Measurements from ENCODE around the gene SIGLEC8. TPM values are rescaled to one million over a fixed set of nuclear protein-coding genes. Genes with fewer than 3 reads are reported as not detected.
A peak's percentile ranks its signal among the peaks of the same experiment; 100 is the strongest.

The SIGLEC8 gene
- total and polyA plus RNA-seq, 9 of the 15 experiments (the other 6 are each of a cell fraction or from before 2014, with no cell fraction given): 0.04 to 0.65 (median 0.39) TPM

DNA sequence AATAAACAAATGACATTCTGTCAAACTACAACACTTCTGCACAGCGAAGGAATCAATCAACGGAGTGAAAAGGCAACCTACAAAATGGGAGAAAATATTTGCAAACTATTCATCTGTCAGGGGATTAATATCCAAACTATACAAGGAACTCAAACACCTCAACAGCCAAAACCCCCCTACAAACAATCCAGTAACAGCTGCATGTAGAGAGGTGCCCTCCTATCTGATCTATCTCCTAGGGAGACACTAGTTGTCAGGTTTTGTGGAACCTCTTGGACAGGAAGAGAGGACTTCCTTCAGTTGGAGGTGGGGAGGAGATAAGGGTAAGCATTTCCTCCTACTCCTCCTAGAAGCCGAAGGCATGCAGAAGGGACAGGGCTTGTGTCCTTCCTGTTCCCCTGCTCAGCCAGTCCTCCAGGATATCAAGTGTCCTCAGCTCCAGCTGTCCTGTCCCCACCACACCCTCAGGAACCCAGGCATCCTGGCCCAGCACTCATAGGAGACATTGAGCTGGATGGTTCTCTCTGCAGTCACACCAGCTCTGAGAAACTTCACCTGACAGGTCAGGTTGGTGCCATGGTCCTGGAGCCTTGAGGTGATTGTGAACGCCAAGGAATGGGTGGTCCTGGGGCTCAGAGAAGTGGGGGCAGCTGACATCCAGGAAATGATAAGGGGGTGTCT, 9.8 kb upstream of the SIGLEC8 start (continued):
- TF ChIP-seq SLC30A9 (CRISPR knock-in tag; IDR thresholded peaks at IDR 0.05) (no peak), EHMT2 (IDR thresholded peaks at IDR 0.05) (peak; percentile 68; the same call in 1 of the 2 replicates), HOXB6 (CRISPR knock-in tag; IDR thresholded peaks at IDR 0.05; ENCODE audit: borderline replicate concordance) (0 out of 2 replicates have a peak, but pooled peaks have one; percentile 36), HCFC1 (IDR thresholded peaks at IDR 0.05; ENCODE audit: low read depth, low read length) (peak; percentile 35), CBX5 (IDR thresholded peaks at IDR 0.05; ENCODE audit: borderline replicate concordance, low read depth) (no peak), NFE2 (IDR thresholded peaks at IDR 0.05; ENCODE audit: low read depth) (peak; percentile 24; the same call in 1 of the 2 replicates), ZNF124 (CRISPR knock-in tag; IDR thresholded peaks at IDR 0.05) (no peak), POU5F1 (IDR thresholded peaks at IDR 0.05; ENCODE audit: borderline replicate concordance, low read depth, low read length, partially characterized antibody) (no peak), ZNF146 (CRISPR knock-in tag; IDR thresholded peaks at IDR 0.05; ENCODE audit: unreplicated experiment) (no peak), ARID2 (IDR thresholded peaks at IDR 0.05) (0 out of 2 replicates have a peak, but pooled peaks have one; percentile 43), MTA3 (IDR thresholded peaks at IDR 0.05; ENCODE audit: borderline replicate concordance) (peak; percentile 87)
- TF ChIP-seq, protein P1, sequence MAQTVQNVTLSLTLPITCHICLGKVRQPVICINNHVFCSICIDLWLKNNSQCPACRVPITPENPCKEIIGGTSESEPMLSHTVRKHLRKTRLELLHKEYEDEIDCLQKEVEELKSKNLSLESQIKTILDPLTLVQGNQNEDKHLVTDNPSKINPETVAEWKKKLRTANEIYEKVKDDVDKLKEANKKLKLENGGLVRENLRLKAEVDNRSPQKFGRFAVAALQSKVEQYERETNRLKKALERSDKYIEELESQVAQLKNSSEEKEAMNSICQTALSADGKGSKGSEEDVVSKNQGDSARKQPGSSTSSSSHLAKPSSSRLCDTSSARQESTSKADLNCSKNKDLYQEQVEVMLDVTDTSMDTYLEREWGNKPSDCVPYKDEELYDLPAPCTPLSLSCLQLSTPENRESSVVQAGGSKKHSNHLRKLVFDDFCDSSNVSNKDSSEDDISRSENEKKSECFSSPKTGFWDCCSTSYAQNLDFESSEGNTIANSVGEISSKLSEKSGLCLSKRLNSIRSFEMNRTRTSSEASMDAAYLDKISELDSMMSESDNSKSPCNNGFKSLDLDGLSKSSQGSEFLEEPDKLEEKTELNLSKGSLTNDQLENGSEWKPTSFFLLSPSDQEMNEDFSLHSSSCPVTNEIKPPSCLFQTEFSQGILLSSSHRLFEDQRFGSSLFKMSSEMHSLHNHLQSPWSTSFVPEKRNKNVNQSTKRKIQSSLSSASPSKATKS (CRISPR knock-in tag; IDR thresholded peaks at IDR 0.05): no peak
- TF ChIP-seq, protein P2, sequence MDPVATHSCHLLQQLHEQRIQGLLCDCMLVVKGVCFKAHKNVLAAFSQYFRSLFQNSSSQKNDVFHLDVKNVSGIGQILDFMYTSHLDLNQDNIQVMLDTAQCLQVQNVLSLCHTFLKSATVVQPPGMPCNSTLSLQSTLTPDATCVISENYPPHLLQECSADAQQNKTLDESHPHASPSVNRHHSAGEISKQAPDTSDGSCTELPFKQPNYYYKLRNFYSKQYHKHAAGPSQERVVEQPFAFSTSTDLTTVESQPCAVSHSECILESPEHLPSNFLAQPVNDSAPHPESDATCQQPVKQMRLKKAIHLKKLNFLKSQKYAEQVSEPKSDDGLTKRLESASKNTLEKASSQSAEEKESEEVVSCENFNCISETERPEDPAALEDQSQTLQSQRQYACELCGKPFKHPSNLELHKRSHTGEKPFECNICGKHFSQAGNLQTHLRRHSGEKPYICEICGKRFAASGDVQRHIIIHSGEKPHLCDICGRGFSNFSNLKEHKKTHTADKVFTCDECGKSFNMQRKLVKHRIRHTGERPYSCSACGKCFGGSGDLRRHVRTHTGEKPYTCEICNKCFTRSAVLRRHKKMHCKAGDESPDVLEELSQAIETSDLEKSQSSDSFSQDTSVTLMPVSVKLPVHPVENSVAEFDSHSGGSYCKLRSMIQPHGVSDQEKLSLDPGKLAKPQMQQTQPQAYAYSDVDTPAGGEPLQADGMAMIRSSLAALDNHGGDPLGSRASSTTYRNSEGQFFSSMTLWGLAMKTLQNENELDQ (CRISPR knock-in tag; IDR thresholded peaks at IDR 0.05; ENCODE audit: borderline replicate concordance): no peak
- TF ChIP-seq, protein P3, sequence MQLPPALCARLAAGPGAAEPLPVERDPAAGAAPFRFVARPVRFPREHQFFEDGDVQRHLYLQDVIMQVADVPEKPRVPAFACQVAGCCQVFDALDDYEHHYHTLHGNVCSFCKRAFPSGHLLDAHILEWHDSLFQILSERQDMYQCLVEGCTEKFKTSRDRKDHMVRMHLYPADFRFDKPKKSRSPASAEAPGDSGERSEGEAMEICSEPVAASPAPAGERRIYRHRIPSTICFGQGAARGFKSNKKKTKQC (CRISPR knock-in tag; IDR thresholded peaks at IDR 0.05): no peak
- TF ChIP-seq, protein P4, sequence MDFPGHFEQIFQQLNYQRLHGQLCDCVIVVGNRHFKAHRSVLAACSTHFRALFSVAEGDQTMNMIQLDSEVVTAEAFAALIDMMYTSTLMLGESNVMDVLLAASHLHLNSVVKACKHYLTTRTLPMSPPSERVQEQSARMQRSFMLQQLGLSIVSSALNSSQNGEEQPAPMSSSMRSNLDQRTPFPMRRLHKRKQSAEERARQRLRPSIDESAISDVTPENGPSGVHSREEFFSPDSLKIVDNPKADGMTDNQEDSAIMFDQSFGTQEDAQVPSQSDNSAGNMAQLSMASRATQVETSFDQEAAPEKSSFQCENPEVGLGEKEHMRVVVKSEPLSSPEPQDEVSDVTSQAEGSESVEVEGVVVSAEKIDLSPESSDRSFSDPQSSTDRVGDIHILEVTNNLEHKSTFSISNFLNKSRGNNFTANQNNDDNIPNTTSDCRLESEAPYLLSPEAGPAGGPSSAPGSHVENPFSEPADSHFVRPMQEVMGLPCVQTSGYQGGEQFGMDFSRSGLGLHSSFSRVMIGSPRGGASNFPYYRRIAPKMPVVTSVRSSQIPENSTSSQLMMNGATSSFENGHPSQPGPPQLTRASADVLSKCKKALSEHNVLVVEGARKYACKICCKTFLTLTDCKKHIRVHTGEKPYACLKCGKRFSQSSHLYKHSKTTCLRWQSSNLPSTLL (IDR thresholded peaks at IDR 0.05): 0 out of 2 replicates have a peak, but pooled peaks have one; percentile 5
- TF ChIP-seq, protein P5, sequence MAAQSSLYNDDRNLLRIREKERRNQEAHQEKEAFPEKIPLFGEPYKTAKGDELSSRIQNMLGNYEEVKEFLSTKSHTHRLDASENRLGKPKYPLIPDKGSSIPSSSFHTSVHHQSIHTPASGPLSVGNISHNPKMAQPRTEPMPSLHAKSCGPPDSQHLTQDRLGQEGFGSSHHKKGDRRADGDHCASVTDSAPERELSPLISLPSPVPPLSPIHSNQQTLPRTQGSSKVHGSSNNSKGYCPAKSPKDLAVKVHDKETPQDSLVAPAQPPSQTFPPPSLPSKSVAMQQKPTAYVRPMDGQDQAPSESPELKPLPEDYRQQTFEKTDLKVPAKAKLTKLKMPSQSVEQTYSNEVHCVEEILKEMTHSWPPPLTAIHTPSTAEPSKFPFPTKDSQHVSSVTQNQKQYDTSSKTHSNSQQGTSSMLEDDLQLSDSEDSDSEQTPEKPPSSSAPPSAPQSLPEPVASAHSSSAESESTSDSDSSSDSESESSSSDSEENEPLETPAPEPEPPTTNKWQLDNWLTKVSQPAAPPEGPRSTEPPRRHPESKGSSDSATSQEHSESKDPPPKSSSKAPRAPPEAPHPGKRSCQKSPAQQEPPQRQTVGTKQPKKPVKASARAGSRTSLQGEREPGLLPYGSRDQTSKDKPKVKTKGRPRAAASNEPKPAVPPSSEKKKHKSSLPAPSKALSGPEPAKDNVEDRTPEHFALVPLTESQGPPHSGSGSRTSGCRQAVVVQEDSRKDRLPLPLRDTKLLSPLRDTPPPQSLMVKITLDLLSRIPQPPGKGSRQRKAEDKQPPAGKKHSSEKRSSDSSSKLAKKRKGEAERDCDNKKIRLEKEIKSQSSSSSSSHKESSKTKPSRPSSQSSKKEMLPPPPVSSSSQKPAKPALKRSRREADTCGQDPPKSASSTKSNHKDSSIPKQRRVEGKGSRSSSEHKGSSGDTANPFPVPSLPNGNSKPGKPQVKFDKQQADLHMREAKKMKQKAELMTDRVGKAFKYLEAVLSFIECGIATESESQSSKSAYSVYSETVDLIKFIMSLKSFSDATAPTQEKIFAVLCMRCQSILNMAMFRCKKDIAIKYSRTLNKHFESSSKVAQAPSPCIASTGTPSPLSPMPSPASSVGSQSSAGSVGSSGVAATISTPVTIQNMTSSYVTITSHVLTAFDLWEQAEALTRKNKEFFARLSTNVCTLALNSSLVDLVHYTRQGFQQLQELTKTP (IDR thresholded peaks at IDR 0.05; ENCODE audit: low read depth in 1 of 2, partially characterized antibody in 2 of 2): peak; percentile 63 to 86

All from K562 (cell line).